ENCODE measurements around the gene CCDC188.

The CCDC188 gene

GRCh38 chr22:20149257-20150250 is 1.3 kb downstream of the CCDC188 start:
- Histone ChIP-seq H3K27me3 (no peaks in the 10 kb centered on the region), H3K9me3 (no peaks in the 10 kb centered on the region), H3K36me3 (peaks cover 9% of the 10 kb centered on the region), H3K4me1 (peaks cover 4% of the 10 kb centered on the region; the same call in 1 of the 2 replicates), H3K4me3 (ENCODE audit: low read depth, low read length) (no peak overlapping the region)
- TF ChIP-seq, protein P1, sequence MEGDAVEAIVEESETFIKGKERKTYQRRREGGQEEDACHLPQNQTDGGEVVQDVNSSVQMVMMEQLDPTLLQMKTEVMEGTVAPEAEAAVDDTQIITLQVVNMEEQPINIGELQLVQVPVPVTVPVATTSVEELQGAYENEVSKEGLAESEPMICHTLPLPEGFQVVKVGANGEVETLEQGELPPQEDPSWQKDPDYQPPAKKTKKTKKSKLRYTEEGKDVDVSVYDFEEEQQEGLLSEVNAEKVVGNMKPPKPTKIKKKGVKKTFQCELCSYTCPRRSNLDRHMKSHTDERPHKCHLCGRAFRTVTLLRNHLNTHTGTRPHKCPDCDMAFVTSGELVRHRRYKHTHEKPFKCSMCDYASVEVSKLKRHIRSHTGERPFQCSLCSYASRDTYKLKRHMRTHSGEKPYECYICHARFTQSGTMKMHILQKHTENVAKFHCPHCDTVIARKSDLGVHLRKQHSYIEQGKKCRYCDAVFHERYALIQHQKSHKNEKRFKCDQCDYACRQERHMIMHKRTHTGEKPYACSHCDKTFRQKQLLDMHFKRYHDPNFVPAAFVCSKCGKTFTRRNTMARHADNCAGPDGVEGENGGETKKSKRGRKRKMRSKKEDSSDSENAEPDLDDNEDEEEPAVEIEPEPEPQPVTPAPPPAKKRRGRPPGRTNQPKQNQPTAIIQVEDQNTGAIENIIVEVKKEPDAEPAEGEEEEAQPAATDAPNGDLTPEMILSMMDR (IDR thresholded peaks at IDR 0.05; ENCODE audit: low read depth, low read length): no peak
- DNase-seq: no peak

DNA sequence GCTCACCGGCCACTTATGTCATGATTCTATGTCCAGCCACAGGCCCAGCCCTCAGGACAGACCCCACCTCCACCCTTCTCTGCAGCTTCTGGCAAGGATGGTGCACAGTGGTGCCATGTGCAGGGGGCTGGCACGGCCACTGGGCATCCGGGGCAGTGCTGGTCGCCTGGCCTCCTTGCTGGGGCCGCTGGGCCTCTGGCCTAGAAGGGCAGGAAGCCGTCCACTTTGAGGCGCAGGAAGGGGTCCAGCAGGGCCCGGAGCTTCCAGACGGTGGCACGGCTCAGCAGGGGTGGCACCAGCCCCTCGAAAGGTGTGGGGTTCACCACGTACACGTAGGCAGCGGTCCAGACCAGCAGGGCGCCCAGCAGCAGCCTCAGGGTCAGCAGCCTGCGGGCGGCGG is 2.4 kb downstream of the CCDC188 start:
- Histone ChIP-seq H3K36me3 (peaks cover 9% of the 10 kb centered on the region), H3K4me1 (no peaks in the 10 kb centered on the region; the same call in 1 of the 2 replicates), H3K27me3 (no peaks in the 10 kb centered on the region), H3K4me3 (ENCODE audit: low read depth, low read length) (no peak overlapping the region), H3K9me3 (no peaks in the 10 kb centered on the region)
- TF ChIP-seq, protein P1 (IDR thresholded peaks at IDR 0.05; ENCODE audit: low read depth, low read length): no peak
- no peak for DNase-seq

- TF ChIP-seq, protein P1 (IDR thresholded peaks at IDR 0.05; ENCODE audit: low read depth, low read length): no peak
- H3K4me3 ChIP-seq (ENCODE audit: low read depth, low read length): no peak overlapping the region
- H3K4me1 ChIP-seq: no peaks in the 10 kb centered on the region; the same call in 1 of the 2 replicates
- no peaks in the 10 kb centered on the region for H3K9me3 ChIP-seq
- no peak for DNase-seq
- H3K27me3 ChIP-seq: no peaks in the 10 kb centered on the region
- H3K36me3 ChIP-seq: peaks cover 12% of the 10 kb centered on the region
Observed at GRCh38 chr22:20147237-20147988, 3.4 kb downstream of the CCDC188 start.

- no peaks in the 10 kb centered on the region for H3K27me3 ChIP-seq
- DNase-seq: no peak
- H3K9me3 ChIP-seq: no peaks in the 10 kb centered on the region
- no peaks in the 10 kb centered on the region; the same call in 1 of the 2 replicates for H3K4me1 ChIP-seq
- H3K4me3 ChIP-seq (ENCODE audit: low read depth, low read length): no peak overlapping the region
- TF ChIP-seq, protein P1 (IDR thresholded peaks at IDR 0.05; ENCODE audit: low read depth, low read length): no peak
- peaks cover 12% of the 10 kb centered on the region for H3K36me3 ChIP-seq
Observed at GRCh38 chr22:20146777-20147176, 4.1 kb downstream of the CCDC188 start.

DNA sequence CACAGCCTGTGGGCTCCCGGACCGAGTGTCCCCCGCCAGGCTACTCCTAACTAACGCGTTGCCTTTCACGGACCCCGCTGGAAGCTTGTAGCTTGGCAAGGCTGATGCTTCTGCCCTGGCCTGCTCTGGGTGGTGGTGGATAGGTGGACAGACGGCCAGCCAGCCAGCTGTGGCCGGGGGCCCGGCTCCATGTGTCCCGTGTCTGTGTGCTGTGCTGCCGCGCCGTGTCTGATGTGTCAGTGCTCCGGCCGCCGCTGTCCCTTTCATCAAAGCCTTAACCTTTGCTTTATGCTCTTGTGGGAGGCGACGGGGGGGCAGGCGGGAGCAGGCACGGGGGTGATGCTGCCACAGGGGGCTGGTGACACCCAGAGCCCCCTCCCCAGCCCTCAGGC is 5.0 kb downstream of the CCDC188 start:
- DNase-seq: no peak
- TF ChIP-seq, protein P1 (IDR thresholded peaks at IDR 0.05; ENCODE audit: low read depth, low read length): no peak
- Histone ChIP-seq H3K4me3 (ENCODE audit: low read depth, low read length) (no peak overlapping the region), H3K27me3 (no peaks in the 10 kb centered on the region), H3K36me3 (peaks cover 22% of the 10 kb centered on the region), H3K9me3 (no peaks in the 10 kb centered on the region), H3K4me1 (no peaks in the 10 kb centered on the region; the same call in 1 of the 2 replicates)
